Measurements from ENCODE around the gene OLFML3. TPM values are rescaled to one million over a fixed set of nuclear protein-coding genes. Genes with fewer than 3 reads are reported as not detected.

OLFML3 gene
- total RNA-seq, 1 experiment from 2014 or later, result 319 TPM

DNA sequence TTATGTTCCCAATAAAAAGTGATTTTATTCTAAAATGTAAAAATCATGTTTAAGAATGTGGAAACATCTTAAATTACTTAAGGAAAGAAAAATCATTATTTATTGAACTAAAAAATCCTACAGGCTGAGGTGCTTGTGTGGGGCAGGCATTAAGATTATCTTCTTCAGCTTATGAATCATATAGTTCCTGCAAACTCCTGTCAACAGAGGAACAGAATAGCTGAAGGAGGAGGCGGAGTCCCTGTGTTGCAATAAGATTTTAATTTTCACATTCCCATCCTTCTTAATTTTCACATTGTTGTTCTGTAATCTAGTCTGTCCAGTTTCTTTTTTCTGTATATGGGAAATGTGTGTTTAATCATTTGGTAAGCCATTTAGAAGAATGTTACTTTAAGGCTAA lies 20.6 kb upstream of the OLFML3 start:
- Histone ChIP-seq H3K4me1 (ENCODE audit: insufficient read depth, low read length, poor library complexity, severe bottlenecking) (peaks cover 18% of the 10 kb centered on the region), H3K36me3 (ENCODE audit: insufficient read depth, low read length, poor library complexity, severe bottlenecking) (peaks cover 70% of the 10 kb centered on the region), H3K4me3 (ENCODE audit: low read depth, low read length, poor library complexity, severe bottlenecking) (no peak overlapping the region), H3K27ac (ENCODE audit: low read depth, low read length, poor library complexity, severe bottlenecking) (no peak overlapping the region), H3K27me3 (replicated peaks; ENCODE audit: insufficient read depth, low read depth, low read length, poor library complexity) (no peaks in the 10 kb centered on the region), H3K9me3 (ENCODE audit: low read depth, low read length, poor library complexity, severe bottlenecking) (no peaks in the 10 kb centered on the region)
- intact Hi-C loops (cut with micrococcal nuclease; ENCODE audit: unreplicated experiment), result no loop called here
- DNase-seq (ENCODE audit: low spot score), result no peak
- ChIA-PET POLR2A (ENCODE audit: low non-redundant PET) (no interaction called here), CTCF (no interaction called here)
- BruUV-seq (replicated peaks), result no TSS peak
- TF ChIP-seq, protein P1, sequence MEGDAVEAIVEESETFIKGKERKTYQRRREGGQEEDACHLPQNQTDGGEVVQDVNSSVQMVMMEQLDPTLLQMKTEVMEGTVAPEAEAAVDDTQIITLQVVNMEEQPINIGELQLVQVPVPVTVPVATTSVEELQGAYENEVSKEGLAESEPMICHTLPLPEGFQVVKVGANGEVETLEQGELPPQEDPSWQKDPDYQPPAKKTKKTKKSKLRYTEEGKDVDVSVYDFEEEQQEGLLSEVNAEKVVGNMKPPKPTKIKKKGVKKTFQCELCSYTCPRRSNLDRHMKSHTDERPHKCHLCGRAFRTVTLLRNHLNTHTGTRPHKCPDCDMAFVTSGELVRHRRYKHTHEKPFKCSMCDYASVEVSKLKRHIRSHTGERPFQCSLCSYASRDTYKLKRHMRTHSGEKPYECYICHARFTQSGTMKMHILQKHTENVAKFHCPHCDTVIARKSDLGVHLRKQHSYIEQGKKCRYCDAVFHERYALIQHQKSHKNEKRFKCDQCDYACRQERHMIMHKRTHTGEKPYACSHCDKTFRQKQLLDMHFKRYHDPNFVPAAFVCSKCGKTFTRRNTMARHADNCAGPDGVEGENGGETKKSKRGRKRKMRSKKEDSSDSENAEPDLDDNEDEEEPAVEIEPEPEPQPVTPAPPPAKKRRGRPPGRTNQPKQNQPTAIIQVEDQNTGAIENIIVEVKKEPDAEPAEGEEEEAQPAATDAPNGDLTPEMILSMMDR (conservative IDR thresholded peaks at IDR 0.05; ENCODE audit: low read depth, low read length), result no peak
- no peak for TF ChIP-seq EZH2 (IDR thresholded peaks at IDR 0.05; ENCODE audit: borderline replicate concordance, low read depth, low read length, poor library complexity, severe bottlenecking)

DNA sequence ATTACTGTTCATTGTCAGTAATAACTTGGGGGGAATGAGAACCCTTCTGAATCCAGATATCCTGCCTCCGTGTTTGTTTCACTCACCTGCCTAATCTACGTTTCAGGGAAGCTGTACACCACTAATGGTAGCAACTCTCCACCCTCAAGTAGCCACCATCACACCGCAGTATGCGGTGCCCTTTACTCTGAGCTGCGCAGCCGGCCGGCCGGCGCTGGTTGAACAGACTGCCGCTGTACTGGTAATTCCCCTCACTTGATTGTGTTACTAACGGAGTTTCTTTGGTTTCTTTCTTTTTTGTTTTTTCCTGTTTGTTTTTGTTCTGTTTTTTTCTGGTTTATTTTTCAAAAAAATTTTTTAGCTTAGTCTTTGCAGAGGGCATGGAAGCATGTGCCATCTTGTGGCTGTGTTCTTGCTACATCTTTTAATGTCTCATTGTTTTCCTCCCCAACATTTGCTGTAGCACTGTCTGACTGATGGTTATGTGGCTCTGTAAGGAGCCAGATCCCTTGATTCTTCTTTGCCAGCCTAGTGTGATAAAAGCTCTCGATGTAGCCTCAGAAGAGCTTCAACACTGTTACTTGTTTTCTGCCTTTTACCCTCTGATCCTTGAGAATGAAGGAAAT lies 15.9 kb upstream of the OLFML3 start:
- BruUV-seq (replicated peaks), result no TSS peak
- peaks cover 6% of the 10 kb centered on the region for H3K4me1 ChIP-seq (ENCODE audit: insufficient read depth, low read length, poor library complexity, severe bottlenecking)
- CTCF ChIA-PET, result no interaction called here
- DNase-seq (ENCODE audit: low spot score), result no peak
- no peaks in the 10 kb centered on the region for H3K27me3 ChIP-seq (replicated peaks; ENCODE audit: insufficient read depth, low read depth, low read length, poor library complexity)
- no peak overlapping the region for H3K4me3 ChIP-seq (ENCODE audit: low read depth, low read length, poor library complexity, severe bottlenecking)
- no peak overlapping the region for H3K27ac ChIP-seq (ENCODE audit: low read depth, low read length, poor library complexity, severe bottlenecking)
- H3K9me3 ChIP-seq (ENCODE audit: low read depth, low read length, poor library complexity, severe bottlenecking), result no peaks in the 10 kb centered on the region
- H3K36me3 ChIP-seq (ENCODE audit: insufficient read depth, low read length, poor library complexity, severe bottlenecking), result peaks cover 82% of the 10 kb centered on the region
- POLR2A ChIA-PET (ENCODE audit: low non-redundant PET), result no interaction called here
- intact Hi-C loops (cut with micrococcal nuclease; ENCODE audit: unreplicated experiment), result no loop called here
- TF ChIP-seq, protein P1 (conservative IDR thresholded peaks at IDR 0.05; ENCODE audit: low read depth, low read length), result peak; percentile 30; the same call in 1 of the 2 replicates
- no peak for TF ChIP-seq EZH2 (IDR thresholded peaks at IDR 0.05; ENCODE audit: borderline replicate concordance, low read depth, low read length, poor library complexity, severe bottlenecking)

DNA sequence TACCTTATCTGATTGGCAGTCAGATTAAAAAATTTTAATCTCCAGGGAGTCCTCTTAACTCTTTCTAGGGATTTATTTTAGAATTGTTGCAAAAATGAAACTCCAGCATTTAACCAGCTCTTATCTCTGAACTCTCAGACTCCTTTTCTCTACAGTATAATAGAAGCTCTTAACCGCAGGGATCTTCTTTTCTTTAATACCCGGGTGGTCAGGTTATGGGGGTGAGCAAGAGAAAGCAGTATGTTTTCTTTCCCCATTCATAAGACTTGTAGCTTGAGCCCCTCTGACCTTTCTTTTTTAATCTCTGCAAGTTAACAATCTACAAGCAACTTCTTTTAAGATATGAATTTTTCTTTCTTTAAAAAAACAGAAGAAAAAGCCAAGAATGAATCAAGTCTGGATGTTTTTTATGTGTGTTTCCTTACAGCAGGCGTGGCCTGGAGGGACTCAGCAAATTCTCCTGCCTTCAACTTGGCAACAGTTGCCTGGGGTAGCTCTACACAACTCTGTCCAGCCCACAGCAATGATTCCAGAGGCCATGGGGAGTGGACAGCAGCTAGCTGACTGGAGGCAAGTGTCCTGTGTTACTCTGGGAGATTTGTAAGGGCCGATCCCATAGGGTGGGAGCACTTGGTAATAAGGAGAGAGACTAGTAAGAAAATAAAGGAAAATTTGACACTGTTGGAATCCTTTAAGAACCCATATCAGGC lies 13.4 kb upstream of the OLFML3 start:
- BruUV-seq (replicated peaks), result no TSS peak
- Histone ChIP-seq H3K9me3 (ENCODE audit: low read depth, low read length, poor library complexity, severe bottlenecking) (no peaks in the 10 kb centered on the region), H3K4me1 (ENCODE audit: insufficient read depth, low read length, poor library complexity, severe bottlenecking) (no peaks in the 10 kb centered on the region), H3K36me3 (ENCODE audit: insufficient read depth, low read length, poor library complexity, severe bottlenecking) (peaks cover 92% of the 10 kb centered on the region), H3K4me3 (ENCODE audit: low read depth, low read length, poor library complexity, severe bottlenecking) (no peak overlapping the region), H3K27ac (ENCODE audit: low read depth, low read length, poor library complexity, severe bottlenecking) (no peak overlapping the region), H3K27me3 (replicated peaks; ENCODE audit: insufficient read depth, low read depth, low read length, poor library complexity) (no peaks in the 10 kb centered on the region)
- intact Hi-C loops (cut with micrococcal nuclease; ENCODE audit: unreplicated experiment), result no loop called here
- POLR2A ChIA-PET (ENCODE audit: low non-redundant PET), result no interaction called here
- TF ChIP-seq, protein P1 (conservative IDR thresholded peaks at IDR 0.05; ENCODE audit: low read depth, low read length), result no peak
- no peak for TF ChIP-seq EZH2 (IDR thresholded peaks at IDR 0.05; ENCODE audit: borderline replicate concordance, low read depth, low read length, poor library complexity, severe bottlenecking)
- no peak for DNase-seq (ENCODE audit: low spot score)
- CTCF ChIA-PET, result no interaction called here
